ENCODE data around the gene ACADSB.

ACADSB gene

DNA sequence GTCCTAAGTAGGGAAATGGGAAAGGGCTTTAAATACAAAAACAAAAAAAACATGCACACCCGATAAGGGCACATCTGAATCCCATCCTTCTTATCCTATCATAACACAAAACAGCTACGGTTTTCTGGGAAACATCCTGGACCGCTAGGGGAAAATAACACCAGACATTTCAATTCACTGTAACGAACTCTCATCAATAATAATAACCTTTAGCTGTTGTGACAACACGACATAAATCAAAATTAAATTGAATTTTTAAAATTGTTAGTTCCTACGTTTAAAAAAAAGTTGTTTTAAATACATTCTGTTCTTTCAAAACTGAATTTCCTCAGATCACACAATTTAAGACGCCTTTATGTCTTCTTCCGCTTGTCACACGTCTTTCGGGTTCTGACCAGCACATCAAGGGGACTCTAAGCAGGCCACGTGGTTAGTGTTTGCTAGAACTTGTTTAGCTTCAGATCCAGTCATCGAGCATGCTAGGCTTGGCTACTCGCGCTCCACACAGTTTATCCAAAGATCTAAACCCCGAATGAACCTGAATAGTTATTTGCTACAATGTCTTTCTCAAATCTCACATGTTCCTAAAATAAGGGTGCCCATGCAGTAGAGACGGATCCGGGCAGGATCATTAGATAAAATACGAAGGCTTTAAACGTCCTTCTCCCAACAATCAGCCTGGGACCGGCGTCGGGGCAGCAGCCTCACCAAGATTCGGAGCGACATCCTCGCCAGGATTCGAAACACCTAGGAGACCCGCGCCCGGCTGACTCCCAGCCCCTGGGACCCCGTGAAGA, 1.1 kb upstream of the ACADSB start:
- peak; percentile 15 for DNase-seq

DNA sequence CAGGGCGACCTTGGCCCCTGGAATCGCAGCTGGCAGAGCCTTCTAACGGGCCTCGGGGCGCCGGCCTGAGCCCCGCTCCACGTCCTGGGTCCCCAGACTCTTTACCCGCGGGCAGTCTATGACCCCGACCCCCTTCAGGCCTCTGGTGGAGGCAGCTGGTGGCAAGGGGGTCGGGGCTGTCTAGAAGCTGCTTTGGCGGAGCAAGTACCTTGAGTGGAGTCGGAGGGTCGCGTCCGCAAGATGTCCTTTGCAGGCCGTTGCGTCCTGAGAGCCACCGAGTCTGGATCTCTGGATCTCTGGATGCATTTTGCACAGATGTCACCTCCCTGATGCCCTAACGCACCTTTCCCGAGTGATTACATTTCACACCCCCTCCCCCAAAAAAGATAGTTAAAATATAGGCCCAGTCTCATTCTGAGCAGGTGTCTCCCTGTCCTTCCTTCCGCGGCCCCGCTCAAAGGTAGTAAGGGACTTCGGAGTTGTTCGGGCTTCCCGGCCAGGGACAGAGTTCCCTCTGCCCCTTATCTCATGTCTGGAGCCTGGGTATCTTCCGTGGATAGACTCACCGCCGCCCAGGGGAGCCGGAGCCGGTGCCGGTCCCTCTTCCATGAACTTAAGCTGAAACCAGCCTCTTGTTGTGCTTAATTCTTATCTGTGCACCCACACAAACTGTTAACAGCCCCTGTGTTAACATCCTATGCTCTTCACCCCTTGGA, 457 bp downstream of the ACADSB start:
- no peak for DNase-seq

DNA sequence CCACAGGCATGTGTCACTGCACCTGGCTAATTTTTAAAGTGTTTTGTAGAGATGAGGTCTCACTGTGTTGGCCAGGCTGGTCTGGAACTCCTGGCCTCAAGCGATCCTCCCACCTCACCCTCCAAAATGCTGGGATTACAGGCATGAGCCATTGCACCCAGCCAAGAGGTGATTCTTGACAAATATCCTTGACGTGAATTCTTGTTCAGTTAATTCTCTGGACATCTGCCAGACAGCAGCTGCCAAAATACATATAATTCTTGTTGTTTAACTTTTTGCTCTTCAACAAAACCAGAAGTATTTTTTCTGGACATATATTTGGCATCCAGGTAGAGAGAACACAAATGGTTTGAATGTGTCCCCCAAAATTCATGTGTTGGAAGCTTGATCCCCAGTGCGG, 3.2 kb downstream of the ACADSB start:
- DNase-seq: no peak

DNA sequence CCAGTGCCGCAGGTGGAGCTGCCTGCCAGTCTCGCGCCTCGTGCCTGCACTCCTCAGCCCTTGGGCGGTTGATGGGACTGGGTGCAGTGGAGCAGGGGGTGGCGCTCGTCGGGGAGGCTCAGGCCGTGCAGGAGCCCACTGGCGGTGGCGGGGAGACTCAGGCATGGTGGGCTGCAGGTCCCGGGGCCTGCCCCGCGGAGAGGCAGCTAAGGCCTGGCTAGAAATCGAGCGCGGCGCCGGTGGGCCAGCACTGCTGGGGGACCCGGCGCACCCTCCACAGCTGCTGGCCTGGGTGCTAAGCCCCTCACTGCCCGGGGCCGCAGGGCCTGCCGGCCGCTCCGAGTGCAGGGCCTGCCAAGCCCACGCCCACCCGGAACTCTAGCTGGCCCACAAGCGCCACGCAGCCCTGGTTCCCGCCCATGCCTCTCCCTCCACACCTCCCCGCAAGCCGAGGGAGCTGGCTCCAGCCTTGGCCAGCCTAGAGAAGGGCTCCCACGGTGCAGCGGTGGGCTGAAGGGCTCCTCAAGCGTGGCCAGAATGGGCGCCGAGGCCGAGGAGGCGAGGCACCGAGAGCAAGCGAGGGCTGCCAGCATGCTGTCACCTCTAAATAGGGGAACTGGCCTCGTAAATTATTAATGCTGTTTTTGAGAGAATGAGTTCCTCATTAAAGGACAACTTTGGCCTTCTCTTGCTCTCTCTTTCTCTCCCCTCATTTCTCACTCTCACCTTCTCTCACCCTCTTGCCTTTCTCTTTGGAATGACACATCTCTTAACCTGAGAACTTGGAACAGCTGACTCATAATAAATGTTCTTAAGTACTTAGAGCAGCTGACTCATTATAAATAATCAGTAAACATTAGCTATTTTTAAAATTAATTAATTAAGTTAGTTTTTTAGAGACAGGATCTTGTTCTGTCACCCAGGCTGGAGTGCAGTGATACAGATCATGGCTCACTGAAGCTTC, 4.9 kb downstream of the ACADSB start:
- DNase-seq: no peak

DNA sequence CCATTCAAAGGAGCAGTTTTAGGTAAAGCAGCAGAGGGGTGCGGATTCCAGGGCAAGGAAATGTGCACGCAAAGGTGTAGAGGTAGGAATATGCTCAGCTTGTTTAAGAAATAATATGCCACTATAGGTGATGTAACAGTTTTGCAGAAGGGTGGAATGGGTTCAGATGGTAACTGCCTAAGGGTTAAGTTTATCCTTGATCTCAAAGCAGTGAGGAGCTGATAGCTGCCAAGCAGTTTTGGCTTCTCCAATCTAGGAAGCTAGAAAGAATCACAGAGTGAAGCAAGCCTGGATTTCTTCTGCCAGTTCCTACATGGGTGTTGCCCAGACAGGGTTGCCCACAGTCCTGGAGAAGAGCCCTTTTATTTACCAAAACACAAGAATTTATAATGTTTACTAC, 6.0 kb downstream of the ACADSB start:
- DNase-seq: no peak

DNA sequence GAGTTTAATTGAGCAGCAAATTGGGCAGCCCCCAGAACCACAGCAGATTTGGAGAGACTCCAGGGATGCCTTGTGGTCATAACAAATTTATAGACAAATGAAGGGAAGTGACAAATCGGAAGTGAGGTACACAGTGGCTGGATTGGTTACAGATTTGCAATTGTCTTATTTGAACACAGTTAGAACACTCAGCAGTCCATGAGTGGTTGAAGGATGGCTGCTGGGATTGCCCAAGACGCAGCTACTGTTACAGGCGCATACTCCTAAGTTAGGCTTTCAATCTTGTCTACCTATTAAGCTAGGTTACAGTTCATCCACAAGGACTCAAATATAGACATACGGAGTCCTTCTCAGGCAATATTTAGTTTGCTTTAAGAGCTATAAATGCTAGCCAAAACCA, 7.4 kb downstream of the ACADSB start:
- DNase-seq: no peak

DNA sequence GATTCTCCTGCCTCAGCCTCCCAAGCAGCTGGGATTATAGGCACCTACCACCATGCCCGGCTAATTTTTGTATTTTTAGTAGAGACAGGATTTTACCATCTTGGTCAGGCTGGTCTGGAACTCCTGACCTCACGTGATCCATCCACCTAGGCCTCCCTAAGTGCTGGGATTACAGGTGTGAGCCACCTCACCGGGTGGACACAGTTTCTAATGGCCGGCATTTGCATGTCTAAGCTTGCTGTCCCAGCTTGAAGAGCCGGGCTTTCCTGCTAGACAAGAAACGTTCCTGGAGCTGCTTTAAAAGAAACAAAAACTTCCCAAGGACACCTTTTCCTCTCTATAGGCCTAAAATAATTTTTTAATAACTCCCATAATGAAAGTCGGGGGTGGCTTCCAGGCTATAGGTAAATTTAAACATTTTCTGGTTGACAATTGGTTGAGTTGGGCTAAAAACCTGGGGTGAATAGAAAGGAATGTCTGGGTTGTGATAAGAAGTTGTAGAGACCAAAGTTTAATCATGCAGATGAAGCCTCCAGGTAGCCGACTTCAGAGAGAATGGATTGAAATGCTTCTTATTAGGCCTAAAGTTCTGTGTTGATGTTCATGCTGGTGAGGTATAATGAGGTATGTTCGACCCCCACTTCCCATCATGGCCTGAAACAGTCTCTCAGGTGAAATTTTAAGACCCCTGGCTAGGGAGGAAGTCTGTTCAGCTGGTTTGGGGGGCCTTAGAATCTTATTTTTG, 8.8 kb downstream of the ACADSB start:
- DNase-seq: no peak

DNA sequence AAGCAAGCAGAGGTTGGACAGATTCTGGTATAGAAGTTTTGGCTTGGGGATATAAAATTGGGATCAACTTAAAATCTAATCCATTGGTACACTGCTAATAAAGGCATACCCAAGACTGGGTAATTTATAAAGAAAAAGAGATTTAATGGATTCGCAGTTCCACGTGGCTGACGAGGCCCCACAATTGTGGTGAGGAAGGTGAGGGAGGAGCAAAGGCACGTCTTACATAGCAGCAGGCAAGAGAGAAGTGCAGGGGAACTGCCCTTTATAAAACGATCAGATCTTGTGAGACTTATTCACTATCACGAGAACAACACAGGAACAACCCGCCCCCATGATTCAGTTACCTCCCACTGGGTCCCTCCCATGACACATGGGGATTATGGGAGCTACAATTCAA, 9.7 kb downstream of the ACADSB start:
- DNase-seq: no peak

DNA sequence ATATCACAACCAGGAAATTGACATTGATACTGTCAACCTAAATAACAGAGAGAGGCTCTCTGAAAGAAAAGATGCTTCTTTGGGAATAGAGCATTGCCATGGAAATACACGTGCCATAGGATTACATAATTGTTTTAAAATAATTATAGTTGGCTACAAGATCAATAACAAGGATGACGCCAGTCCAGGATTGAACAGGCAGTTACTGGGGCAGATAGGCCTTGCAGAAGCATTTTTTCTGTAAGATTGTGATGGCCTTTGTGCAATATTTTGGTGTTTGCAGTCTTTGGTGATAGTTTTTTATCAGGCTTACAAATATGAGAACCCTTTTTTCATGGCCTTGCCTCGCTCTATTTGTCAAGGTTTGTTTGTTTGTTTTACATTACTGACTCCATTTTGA, 10.5 kb downstream of the ACADSB start:
- no peak for DNase-seq

DNA sequence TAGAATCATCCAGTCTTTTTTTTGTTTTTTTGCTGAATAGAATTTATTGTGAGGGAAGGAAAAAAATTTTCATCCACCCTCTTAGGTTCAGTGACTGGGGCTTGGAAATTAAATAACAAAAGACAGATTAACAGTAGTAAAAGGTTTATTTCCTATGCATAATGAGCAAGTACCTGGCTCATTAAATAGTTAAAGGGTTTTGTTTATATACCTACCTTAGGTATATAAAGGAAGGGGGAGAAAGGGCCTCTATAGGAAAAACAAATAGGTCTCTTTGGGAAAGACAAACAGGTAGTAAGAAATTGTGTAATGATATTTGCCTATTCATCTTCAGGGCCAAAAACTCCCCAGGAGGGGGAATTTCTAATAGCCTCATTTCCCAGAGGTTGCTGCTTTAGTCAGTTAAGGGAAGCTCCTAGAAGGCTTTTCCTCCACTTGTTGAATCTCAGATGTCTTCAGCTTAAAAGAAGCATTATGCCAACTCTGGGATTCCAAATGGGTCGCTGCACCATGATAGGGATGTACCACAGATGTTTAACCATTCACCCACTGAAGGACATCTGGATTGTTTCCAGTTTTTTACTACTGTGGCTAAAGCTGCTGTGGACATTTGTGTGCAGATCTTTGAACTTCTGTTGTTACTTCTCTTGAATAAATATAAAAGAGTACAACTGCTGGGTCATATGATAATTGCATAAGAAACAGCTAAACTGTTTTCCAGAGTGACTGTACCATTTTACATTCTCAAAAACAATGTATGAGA, 11.3 kb downstream of the ACADSB start:
- DNase-seq: no peak

DNA sequence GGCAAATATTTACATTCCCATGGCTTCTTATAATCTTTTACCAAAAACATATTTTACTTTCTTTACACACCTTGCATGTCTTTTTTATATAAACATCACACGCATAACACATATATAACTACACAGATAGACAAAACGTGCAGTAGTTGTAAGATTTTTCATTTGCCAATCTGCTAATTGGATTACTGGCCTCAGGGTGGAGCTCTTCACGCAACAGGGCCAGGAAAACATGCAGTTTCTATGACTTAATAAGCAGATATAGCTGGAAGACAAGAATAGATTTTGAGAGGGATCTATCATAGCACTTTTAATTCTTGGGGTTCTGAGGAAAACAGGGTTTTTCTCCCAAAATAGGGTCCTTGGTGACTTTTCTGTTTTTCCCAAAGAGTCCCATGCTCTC, 12.7 kb downstream of the ACADSB start:
- DNase-seq: no peak

DNA sequence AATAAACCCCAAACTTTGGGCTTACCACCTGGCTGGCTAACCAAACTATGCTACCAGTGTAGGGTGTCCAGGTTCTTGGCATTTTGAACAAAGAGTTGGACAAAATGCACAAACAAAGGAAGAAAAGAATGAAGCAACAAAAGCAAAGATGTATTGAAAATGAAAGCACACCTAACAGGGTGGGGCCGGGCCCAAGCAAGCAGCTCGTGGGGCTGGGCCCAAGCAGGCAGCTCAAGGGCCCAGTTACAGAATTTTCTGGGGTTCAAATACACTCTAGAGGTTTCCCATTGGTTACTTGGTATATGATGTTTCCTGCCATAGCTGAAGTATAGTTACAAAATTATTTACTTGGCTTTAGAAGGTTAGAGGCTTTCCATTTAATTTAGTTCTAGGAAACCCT, 15.7 kb downstream of the ACADSB start:
- no peak for DNase-seq

DNA sequence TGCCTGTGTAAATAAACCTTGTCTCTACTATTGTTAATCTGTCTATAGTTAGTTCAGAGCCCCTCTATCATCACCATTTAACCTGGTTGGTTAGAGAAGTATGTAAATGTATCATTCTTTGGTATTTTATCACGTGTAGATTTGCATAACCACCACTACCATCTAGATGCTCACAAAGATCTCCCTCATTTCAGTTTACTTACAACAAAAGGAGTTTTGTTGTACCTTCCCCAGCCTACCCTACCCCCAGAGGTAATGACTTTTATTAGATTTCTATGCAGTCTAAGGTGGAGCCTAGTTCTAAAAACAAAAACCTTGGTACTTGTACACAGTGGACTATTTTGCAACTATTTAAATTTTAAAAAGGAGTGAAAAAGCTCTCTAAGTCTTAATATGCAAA, 17.5 kb downstream of the ACADSB start:
- DNase-seq: no peak

DNA sequence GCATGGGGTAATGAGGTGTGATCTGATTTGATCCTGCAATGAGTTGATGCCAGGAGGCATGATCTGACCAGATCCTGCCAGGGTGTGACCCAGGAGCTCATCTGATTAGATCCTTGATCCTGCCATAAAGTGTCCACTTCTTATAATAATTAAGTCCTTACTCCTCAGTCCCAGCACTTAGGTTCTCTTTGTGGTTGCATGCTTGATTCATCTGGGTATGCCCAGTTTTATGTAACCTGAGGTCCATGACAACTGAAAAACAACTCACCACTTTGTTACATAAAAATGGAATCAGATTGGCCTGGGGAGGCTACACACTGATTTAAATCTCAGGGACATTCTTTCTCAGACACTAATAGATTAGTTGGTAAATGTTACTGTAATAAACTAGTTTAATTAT, 19.1 kb downstream of the ACADSB start:
- no peak for DNase-seq

DNA sequence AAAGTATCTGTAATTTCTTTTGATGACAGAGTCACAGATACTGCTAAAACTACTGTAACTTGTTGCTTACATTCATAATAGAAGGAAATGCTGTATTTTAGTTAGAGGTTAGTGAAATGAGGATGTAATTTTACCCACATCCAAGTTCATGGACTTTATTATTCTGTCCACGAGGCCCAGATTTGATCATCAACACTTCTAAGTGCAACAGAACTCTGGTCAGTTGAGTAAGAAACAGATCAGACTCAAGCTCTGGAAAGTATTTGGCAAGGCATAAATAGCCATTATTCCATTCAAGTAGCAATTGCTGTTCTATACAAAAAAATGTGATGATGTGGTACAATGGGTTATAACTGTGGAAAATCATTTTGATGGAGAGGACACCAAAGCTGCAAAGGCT, 22.3 kb downstream of the ACADSB start:
- DNase-seq: no peak

DNA sequence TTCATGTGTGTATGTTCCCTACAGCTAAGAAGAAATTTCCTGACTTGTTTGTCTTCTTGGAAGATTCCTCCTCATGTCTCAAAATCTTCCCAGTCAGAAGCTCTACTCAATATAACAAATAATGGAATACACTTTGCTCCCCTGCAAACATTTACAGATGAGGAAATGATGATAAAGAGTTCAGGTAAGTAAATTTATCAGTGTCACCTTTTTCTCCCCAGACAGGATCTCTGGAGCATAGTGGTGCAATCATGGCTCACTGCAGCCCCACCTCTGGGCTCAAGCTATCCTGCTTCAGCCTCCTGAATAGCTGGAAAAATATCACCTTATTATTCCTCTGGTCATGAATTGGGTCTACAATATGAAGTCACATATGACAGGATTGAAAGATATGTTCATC, 25.5 kb downstream of the ACADSB start:
- no peak for DNase-seq

DNA sequence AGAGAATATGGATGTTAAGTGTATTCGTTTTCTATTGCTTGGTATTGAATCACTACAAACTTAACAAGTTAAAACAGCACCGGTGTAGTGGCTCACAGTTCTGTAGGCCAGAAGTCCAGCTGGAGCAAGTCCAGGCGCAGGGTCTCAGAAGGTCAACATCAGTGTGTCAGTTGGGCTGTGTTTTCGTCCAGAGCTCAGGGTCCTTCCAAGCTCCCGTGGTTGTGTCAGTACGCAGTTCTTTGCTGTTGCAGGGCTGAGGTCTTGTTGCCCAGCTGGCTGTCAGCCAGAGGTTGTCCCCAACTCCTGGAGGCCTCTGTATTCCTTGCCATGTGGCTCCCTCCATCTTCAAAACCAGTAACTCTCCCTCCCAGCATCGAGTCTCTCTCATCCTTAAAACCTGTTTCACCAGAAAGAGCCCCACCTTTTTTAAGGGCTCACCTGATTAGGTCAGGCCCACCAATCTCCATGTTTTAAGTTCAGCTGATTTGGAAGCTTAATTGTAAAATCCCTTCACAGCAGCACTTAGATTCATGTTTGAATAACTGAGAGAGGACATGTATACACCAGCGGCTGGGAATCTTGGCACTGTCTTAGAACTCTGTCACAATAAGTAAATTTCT, 26.8 kb downstream of the ACADSB start:
- no peak for DNase-seq

DNA sequence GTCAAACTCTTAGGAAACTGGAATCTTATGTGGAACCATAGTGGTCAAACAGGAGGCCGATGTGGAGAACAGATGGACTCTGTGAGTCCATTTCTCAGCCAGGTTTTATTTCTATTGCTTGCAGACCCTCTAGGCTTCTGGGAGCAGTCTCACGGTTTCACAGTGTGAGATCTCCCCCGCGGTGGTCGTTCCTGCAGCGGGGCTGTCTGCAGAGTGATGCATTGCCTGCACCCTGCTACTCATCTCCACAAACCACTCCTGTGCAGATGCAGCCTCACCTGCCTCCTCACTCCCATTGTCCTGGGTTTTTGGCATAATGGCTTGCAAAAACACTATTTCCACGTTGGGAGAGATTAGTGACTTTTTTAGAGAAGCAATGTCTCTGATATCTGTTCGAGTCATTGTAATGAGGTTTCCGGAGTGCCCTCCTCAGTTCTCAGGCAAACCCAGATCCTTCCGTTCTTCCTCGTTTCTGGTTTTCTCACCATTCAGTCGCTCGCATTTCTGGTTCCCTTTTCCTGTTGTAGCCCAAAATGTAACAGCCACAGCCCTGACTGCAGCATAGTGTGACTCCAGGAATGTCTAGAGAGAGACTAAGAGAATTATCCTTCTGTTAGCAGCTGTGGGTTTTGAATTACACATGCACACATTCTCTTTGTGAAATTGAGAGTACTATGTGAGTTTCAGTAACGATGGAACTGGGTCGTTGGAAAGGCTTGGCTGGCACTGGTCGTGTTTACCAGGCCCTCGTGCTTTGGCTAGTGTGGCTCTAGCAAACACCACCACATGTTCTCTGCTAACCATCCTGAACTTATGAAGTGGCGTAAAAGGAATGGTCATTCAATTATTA, 30.2 kb downstream of the ACADSB start:
- DNase-seq: no peak

DNA sequence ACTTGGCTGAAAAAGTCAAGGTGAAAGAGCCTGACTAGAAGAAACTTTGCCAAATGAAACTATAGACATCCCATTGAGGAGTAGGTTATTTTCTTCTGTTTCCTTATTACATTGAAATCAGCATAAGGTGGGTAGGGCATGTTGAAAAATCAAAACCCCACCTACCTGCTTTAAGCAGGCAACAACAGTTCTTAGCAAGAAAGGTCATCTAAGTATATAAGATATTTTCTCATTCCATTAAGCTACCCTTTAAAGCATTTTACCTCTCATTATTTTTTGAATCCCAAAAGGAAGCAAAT, 30.8 kb downstream of the ACADSB start:
- no peak for DNase-seq

DNA sequence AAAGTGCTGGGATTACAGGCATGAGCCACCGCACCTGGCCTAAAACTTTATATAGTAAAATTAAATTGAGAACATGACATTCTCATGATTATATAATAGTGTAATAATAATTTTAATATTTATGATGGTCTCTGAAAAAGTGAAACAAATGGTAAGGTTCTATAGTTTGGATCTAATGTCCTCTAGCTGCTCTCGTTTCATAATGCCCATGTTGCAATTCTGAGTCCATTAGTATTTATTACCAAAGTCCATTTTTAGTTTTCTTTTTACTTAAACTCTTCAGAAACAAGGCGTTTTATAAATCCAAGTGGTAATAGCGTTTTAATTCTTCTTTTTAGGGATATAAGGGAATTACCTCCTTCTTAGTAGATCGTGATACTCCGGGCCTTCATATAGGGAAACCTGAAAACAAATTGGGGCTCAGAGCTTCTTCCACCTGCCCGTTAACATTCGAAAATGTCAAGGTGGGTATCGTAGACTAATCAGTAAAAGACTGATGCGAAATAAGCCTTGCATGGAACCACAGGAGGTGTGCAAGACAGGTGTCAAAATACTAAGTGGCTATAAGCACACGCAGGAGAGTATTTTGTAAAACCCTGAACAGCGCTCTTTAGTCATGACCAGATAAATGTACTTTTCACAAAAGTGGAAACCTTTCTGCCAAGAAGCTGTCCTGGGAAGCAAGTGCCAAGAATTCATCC, 34.1 kb downstream of the ACADSB start:
- no peak for DNase-seq

Measured in NCI-H2029 (cell line).